HepG2 (cell line): ENCODE data around the gene ABCB9. TPM values are rescaled to one million over a fixed set of nuclear protein-coding genes. Genes with fewer than 3 reads are reported as not detected.

ENCODE experiments used
- ARNTL ChIP-seq: sonication (generic); formaldehyde crosslinking; IDR thresholded peaks from 2 replicates; pipeline ENCODE4 v1.4.0; 2020; ENCODE audit warnings: mild to moderate bottlenecking, missing genetic modification reagents
- HDAC6 ChIP-seq: fragments of 200-600 bp; sonication (generic); IDR thresholded peaks from 2 replicates; pipeline ENCODE4 v1.7.0; 2017; ENCODE audit warnings: mild to moderate bottlenecking, antibody characterized with exemption, low read length, low read depth
- KAT2B ChIP-seq: fragments of 150-350 bp; IDR thresholded peaks from 2 replicates; pipeline ENCODE4 v1.6.1; 2014; ENCODE audit warnings: low read depth, low read length, borderline replicate concordance
- KLF16 ChIP-seq, 2 experiments: sonication (generic) in 1 of 2; formaldehyde crosslinking in 1 of 2; IDR thresholded peaks; 2 replicates each; pipeline versions ENCODE4 v1.6.1 to v1.8.0; 2016 to 2023; ENCODE audit warnings: missing genetic modification reagents in 2 of 2, missing compliant biosample characterization in 1 of 2
- REL ChIP-seq: sonication (generic); formaldehyde crosslinking; conservative IDR thresholded peaks from 2 replicates; pipeline ENCODE4 v1.8.0; 2022; ENCODE audit warnings: mild to moderate bottlenecking, missing genetic modification reagents, moderate library complexity
- SRSF4 ChIP-seq: fragments of 200-400 bp; formaldehyde crosslinking; IDR thresholded peaks from one replicate; pipeline ENCODE4 v1.6.1; 2018; ENCODE audit warnings: mild to moderate bottlenecking, low read depth, low read length, moderate library complexity; ENCODE audit not compliant: poor library complexity, severe bottlenecking
- SRY ChIP-seq: sonication (generic); formaldehyde crosslinking; IDR thresholded peaks from 2 replicates; pipeline ENCODE4 v1.8.0; 2022; ENCODE audit warnings: mild to moderate bottlenecking, missing genetic modification reagents
- ZMYM3 ChIP-seq: sonication (generic); formaldehyde crosslinking; IDR thresholded peaks from 2 replicates; pipeline ENCODE4 v1.5.1; 2020; ENCODE audit warnings: mild to moderate bottlenecking, missing genetic modification reagents
- ZNF296 ChIP-seq: sonication (generic); formaldehyde crosslinking; conservative IDR thresholded peaks from 2 replicates; pipeline ENCODE4 v1.5.0; 2020; ENCODE audit warnings: mild to moderate bottlenecking, missing genetic modification reagents
- ZNF33B ChIP-seq: sonication (generic); formaldehyde crosslinking; IDR thresholded peaks from 2 replicates; pipeline ENCODE4 v1.5.1; 2020; ENCODE audit warnings: mild to moderate bottlenecking, missing genetic modification reagents
- ZNF451 ChIP-seq: sonication (generic); formaldehyde crosslinking; IDR thresholded peaks from 2 replicates; pipeline ENCODE4 v1.5.0; 2020; ENCODE audit warnings: mild to moderate bottlenecking, missing genetic modification reagents
- polyA plus RNA-seq, 8 experiments: library from polyadenylated mRNA; depleted of rRNA in 3 of 8; stranded (reverse) in 7 of 8; unstranded in 1 of 8; fragments of >200 nt; fragmentation: Illumina TruSeq in 4 of 8; extraction: Trizol in 4 of 8; gene quantifications; 2 replicates each; pipeline versions ENCODE4 v1.2.1 to v1.2.3, GENCODE V29; 2011 to 2016; ENCODE audit warnings: low read depth in 4 of 8, missing spikeins in 1 of 8, mixed read lengths in 1 of 8; ENCODE audit not compliant: insufficient read depth in 1 of 8
- total RNA-seq, 5 experiments: library from RNA; depleted of rRNA; stranded (reverse); fragments of >200 nt; fragmentation: Illumina TruSeq; extraction: Trizol; gene quantifications; 2 replicates each; pipeline ENCODE4 v1.2.3, GENCODE V29; 2016; ENCODE audit warnings: low read depth in 1 of 5
- TF ChIP-seq, protein P1 (sequence below): IDR thresholded peaks from 2 replicates; pipeline ENCODE4 v1.6.1; 2016; ENCODE audit warnings: missing compliant biosample characterization, missing genetic modification reagents, borderline replicate concordance
- TF ChIP-seq, protein P2 (sequence below): sonication (generic); formaldehyde crosslinking; IDR thresholded peaks from 2 replicates; pipeline ENCODE4 v1.4.0; 2020; ENCODE audit warnings: missing genetic modification reagents
- TF ChIP-seq, protein P3 (sequence below): IDR thresholded peaks from 2 replicates; pipeline ENCODE4 v1.6.1; 2018; ENCODE audit warnings: missing genetic modification reagents, mild to moderate bottlenecking, missing compliant biosample characterization
- TF ChIP-seq, protein P4 (sequence below): sonication (generic); formaldehyde crosslinking; IDR thresholded peaks from 2 replicates; pipeline ENCODE4 v1.4.0; 2020; ENCODE audit warnings: mild to moderate bottlenecking, missing genetic modification reagents

ABCB9 gene
- total and polyA plus RNA-seq, 2 of the 13 experiments (the other 11 are each of a cell fraction or from before 2014, with no cell fraction given), result 5.1 to 6.0 TPM

DNA sequence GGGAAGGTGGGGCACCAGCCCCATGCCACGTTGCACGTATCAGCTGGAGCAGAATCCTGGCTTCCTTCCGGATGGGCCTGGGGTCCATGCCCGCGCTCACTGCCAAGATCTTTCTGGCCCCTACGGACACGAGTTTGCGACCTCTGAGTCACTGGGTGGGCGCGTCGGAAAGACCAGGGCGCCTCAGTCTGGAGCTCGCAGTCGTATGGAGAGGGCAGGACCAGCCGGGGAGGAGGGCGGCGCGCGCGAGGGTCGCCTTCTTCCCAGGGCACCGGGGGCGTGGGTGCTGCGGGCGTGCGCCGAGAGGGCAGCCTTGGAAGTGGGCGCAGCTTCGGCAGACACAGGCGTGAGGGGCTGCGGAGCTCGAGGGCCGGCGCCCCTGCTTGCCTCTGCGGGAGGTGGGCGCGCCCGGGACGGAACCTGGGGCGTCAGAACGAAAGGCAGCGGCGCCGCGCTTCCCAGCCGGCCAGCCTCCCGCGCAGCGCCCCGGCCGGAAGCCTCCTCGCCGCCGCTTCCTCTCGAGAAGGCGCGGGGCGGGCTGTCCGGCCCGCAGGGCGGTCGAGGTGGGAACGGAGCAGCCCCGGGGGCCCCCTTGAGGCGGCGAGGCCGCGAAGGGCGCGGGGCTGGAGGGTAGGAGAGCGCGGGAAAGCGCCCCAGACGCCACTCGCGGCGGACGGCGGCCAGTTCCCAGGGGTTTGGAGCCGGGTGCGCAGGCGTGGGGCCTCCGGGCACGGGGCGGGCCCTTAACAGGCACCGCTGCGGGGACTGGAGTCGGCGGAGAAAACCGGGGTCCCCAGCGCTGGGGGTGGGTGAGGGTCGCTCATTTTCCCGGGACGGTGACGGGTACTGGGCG lies 14.1 kb upstream of the ABCB9 start, which contains the start of gene ARL6IP4 (continued):
- no peak; the same call in 1 of the 2 replicates for TF ChIP-seq ZNF296 (CRISPR knock-in tag)
- TF ChIP-seq ZNF451 (CRISPR knock-in tag), result peak; percentile 79; the same call in 1 of the 2 replicates
- peak; percentile 61; the same call in 1 of the 2 replicates for TF ChIP-seq REL (CRISPR knock-in tag)
- TF ChIP-seq, protein P1, sequence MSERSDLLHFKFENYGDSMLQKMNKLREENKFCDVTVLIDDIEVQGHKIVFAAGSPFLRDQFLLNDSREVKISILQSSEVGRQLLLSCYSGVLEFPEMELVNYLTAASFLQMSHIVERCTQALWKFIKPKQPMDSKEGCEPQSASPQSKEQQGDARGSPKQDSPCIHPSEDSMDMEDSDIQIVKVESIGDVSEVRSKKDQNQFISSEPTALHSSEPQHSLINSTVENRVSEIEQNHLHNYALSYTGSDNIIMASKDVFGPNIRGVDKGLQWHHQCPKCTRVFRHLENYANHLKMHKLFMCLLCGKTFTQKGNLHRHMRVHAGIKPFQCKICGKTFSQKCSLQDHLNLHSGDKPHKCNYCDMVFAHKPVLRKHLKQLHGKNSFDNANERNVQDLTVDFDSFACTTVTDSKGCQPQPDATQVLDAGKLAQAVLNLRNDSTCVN (CRISPR knock-in tag), result no peak
- no peak for TF ChIP-seq HDAC6
- TF ChIP-seq, protein P2, sequence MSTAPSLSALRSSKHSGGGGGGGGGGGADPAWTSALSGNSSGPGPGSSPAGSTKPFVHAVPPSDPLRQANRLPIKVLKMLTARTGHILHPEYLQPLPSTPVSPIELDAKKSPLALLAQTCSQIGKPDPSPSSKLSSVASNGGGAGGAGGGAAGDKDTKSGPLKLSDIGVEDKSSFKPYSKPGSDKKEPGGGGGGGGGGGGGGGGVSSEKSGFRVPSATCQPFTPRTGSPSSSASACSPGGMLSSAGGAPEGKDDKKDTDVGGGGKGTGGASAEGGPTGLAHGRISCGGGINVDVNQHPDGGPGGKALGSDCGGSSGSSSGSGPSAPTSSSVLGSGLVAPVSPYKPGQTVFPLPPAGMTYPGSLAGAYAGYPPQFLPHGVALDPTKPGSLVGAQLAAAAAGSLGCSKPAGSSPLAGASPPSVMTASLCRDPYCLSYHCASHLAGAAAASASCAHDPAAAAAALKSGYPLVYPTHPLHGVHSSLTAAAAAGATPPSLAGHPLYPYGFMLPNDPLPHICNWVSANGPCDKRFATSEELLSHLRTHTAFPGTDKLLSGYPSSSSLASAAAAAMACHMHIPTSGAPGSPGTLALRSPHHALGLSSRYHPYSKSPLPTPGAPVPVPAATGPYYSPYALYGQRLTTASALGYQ (CRISPR knock-in tag), result no peak
- TF ChIP-seq KLF16 (CRISPR knock-in tag; IDR thresholded peaks at IDR 0.05), result no peak
- TF ChIP-seq ZNF33B (CRISPR knock-in tag), result 0 out of 2 replicates have a peak, but pooled peaks have one; percentile 27
- TF ChIP-seq, protein P3, sequence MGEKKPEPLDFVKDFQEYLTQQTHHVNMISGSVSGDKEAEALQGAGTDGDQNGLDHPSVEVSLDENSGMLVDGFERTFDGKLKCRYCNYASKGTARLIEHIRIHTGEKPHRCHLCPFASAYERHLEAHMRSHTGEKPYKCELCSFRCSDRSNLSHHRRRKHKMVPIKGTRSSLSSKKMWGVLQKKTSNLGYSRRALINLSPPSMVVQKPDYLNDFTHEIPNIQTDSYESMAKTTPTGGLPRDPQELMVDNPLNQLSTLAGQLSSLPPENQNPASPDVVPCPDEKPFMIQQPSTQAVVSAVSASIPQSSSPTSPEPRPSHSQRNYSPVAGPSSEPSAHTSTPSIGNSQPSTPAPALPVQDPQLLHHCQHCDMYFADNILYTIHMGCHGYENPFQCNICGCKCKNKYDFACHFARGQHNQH (CRISPR knock-in tag), result peak; percentile 67; the same call in 1 of the 2 replicates
- 0 out of 2 replicates have a peak, but pooled peaks have one; percentile 16 for TF ChIP-seq ARNTL (CRISPR knock-in tag)
- TF ChIP-seq ZMYM3 (CRISPR knock-in tag), result no peak
- TF ChIP-seq KAT2B, result no peak
- peak; percentile 69; the same call in 1 of the 2 replicates for TF ChIP-seq SRY (CRISPR knock-in tag)
- TF ChIP-seq, protein P4, sequence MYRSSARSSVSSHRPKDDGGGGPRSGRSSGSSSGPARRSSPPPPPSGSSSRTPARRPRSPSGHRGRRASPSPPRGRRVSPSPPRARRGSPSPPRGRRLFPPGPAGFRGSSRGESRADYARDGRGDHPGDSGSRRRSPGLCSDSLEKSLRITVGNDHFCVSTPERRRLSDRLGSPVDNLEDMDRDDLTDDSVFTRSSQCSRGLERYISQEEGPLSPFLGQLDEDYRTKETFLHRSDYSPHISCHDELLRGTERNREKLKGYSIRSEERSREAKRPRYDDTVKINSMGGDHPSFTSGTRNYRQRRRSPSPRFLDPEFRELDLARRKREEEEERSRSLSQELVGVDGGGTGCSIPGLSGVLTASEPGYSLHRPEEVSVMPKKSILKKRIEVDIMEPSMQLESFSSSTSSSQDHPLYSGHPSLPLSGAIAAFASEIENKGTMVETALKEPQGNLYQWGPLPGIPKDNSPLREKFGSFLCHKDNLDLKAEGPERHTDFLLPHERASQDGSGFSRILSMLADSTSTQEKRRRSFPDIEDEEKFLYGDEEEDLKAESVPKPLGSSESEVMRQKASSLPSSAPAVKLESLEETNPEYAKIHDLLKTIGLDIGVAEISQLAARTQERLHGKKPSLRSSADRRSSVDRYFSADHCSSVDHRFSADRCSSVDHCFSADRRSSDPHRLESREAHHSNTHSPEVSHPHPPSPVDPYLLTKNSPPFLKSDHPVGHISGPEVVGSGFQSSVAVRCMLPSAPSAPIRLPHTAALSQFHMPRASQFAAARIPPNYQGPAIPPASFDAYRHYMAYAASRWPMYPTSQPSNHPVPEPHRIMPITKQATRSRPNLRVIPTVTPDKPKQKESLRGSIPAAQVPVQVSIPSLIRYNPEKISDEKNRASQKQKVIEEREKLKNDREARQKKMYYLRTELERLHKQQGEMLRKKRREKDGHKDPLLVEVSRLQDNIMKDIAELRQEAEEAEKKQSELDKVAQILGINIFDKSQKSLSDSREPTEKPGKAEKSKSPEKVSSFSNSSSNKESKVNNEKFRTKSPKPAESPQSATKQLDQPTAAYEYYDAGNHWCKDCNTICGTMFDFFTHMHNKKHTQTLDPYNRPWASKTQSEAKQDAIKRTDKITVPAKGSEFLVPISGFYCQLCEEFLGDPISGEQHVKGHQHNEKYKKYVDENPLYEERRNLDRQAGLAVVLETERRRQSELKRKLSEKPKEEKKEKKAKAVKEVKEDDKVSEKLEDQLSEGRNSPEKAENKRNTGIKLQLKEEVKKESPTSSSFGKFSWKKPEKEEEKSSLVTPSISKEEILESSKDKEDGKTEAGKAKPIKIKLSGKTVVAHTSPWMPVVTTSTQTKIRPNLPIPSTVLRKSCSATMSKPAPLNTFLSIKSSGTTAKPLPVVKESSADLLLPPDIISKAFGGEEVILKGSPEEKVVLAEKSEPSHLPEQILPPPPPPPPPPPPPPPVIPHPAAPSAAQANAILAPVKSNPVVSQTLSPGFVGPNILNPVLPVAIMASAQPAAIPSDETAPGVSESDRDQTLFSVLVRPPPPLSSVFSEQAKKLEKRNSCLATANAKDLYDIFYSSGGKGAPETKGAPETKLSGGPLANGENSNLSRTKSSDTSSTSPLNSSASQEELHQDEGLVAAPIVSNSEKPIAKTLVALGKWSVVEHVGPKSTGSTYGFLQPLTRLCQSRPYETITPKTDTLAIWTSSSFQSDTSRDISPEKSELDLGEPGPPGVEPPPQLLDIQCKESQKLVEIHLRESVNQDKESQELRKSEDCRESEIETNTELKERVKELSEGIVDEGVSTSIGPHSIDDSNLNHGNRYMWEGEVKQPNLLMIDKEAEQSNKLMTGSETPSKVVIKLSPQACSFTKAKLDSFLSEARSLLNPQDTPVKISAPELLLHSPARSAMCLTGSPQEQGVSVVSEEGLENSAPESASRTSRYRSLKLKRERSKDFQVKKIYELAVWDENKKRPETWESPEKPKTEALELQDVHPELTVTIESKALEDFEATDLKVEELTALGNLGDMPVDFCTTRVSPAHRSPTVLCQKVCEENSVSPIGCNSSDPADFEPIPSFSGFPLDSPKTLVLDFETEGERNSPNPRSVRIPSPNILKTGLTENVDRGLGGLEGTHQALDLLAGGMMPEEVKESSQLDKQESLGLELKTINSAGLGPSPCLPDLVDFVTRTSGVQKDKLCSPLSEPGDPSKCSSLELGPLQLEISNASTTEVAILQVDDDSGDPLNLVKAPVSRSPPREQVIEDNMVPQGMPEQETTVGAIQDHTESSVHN, result no peak
- TF ChIP-seq SRSF4, result no peak
